K562 (cell line): ENCODE measurements around the gene CLDN15. TPM values are rescaled to one million over a fixed set of nuclear protein-coding genes. Genes with fewer than 3 reads are reported as not detected.

Source experiments
- ATAC-seq: fragments of 200-7000 bp; cut with Tn5 transposase; 3 replicates; pipeline ENCODE4 v1.9.1; 2020; ENCODE audit warnings: moderate library complexity
- BruUV-seq: library from RNA; stranded (reverse); fragments of 400-500 nt; replicated peaks from 2 replicates; lab custom pipeline; 2021; lab: Mats Ljungman, UMichigan
- CTCF ChIA-PET: fragments of 300-600 bp; formaldehyde crosslinking; extraction: SDS; loops from one replicate; lab custom pipeline; 2021; ENCODE audit warnings: low intra/inter-chr PET ratio; lab: Yijun Ruan, JAX
- POLR2A ChIA-PET: fragments of 300-600, 350-650 bp; sonication (Branson Sonifier 250); formaldehyde crosslinking; extraction: SDS; loops from one replicate; lab custom pipeline; 2021; ENCODE audit warnings: antibody characterized with exemption, inconsistent platforms; lab: Yijun Ruan, JAX
- DNase-seq, 4 experiments: peaks; one replicate each; pipeline versions ENCODE4 v3.0.0 to v3.0.0-alpha.2; 2011 to 2018; ENCODE audit warnings: low spot score in 3 of 4, mixed read lengths in 3 of 4; ENCODE audit errors: extremely low read depth in 1 of 4
- FAIRE-seq: peaks from 2 replicates; lab custom pipeline; 2011; peaks lifted over from hg19 to GRCh38; lab: Jason Lieb, UNC
- H2AFZ ChIP-seq: 2 replicates; pipeline ENCODE4 v1.6.0; 2011; ENCODE audit warnings: low read depth, low read length, control low read depth, inconsistent platforms
- H3K27ac ChIP-seq: fragments of 200-600 bp; 3 replicates; pipeline ENCODE4 v1.8.0; 2011; ENCODE audit warnings: low read depth, mild to moderate bottlenecking, control low read depth, inconsistent platforms, low read length, moderate library complexity, mixed read lengths; ENCODE audit errors: extremely low read depth
- H3K27me3 ChIP-seq, 2 experiments: fragments of 300-600 bp in 1 of 2; 2 replicates in 1 of 2; 3 replicates in 1 of 2; pipeline versions ENCODE4 v1.6.0 to v1.8.0; 2011; ENCODE audit warnings: inconsistent platforms in 2 of 2, low read length in 2 of 2, mild to moderate bottlenecking in 1 of 2, mixed read lengths in 1 of 2, moderate library complexity in 1 of 2; ENCODE audit not compliant: control insufficient read depth in 2 of 2, insufficient read depth in 2 of 2
- H3K36me3 ChIP-seq: fragments of 300-600 bp; 3 replicates; pipeline ENCODE4 v1.8.0; 2011; ENCODE audit warnings: mild to moderate bottlenecking, low read length, inconsistent platforms; ENCODE audit not compliant: control insufficient read depth, insufficient read depth
- H3K4me1 ChIP-seq, 2 experiments: fragments of 200-600 bp in 1 of 2; replicated peaks in 1 of 2; 2 replicates in 1 of 2; 3 replicates in 1 of 2; pipeline versions ENCODE4 v1.5.1 to v1.8.0; 2011; ENCODE audit warnings: inconsistent platforms in 2 of 2, low read length in 2 of 2, mild to moderate bottlenecking in 1 of 2, mixed read lengths in 1 of 2, moderate library complexity in 1 of 2; ENCODE audit not compliant: control insufficient read depth in 2 of 2, insufficient read depth in 2 of 2
- H3K4me2 ChIP-seq: 2 replicates; pipeline ENCODE4 v1.6.1; 2011; ENCODE audit warnings: low read length, control low read depth, inconsistent platforms, mixed read lengths; ENCODE audit not compliant: insufficient read depth
- H3K4me3 ChIP-seq: fragments of 200-600 bp; sonication (generic), shearing (Covaris generic); 2 replicates; pipeline ENCODE4 v1.5.1; 2016; ENCODE audit warnings: control low read depth, inconsistent platforms
- H3K79me2 ChIP-seq: fragments of 200-600 bp; 3 replicates; pipeline ENCODE4 v1.8.0; 2011; ENCODE audit warnings: low read length, inconsistent platforms; ENCODE audit not compliant: control insufficient read depth, insufficient read depth
- H3K9ac ChIP-seq, 2 experiments: 2 replicates each; pipeline versions ENCODE4 v1.6.0 to v1.6.1; 2011; ENCODE audit warnings: low read depth in 2 of 2, low read length in 2 of 2, control low read depth in 1 of 2, inconsistent platforms in 1 of 2, mild to moderate bottlenecking in 1 of 2, mixed read lengths in 1 of 2; ENCODE audit not compliant: insufficient read depth in 1 of 2
- H3K9me1 ChIP-seq: one replicate; pipeline ENCODE4 v1.6.0; 2011; ENCODE audit warnings: inconsistent platforms, mild to moderate bottlenecking, low read length, moderate library complexity; ENCODE audit not compliant: control insufficient read depth, insufficient read depth
- H3K9me3 ChIP-seq: replicated peaks from 2 replicates; pipeline ENCODE4 v1.5.1; 2011; ENCODE audit warnings: low read depth, low read length, inconsistent platforms; ENCODE audit not compliant: control insufficient read depth, insufficient read depth
- H4K20me1 ChIP-seq: replicated peaks from 2 replicates; pipeline ENCODE4 v1.6.1; 2011; ENCODE audit warnings: low read length, inconsistent platforms, mixed read lengths; ENCODE audit not compliant: control insufficient read depth, insufficient read depth
- ELF1 ChIP-seq: fragments of 200-800 bp; sonication (Bioruptor generic); IDR thresholded peaks from 2 replicates; pipeline ENCODE4 v1.6.1; 2016; ENCODE audit warnings: missing genetic modification characterization, missing compliant biosample characterization
- ELF2 ChIP-seq: fragments of 250-450 bp; sonication (Bioruptor Pico); IDR thresholded peaks from 2 replicates; pipeline ENCODE4 v1.5.0; 2021; ENCODE audit warnings: mild to moderate bottlenecking
- ETV5 ChIP-seq: sonication (generic); formaldehyde crosslinking; IDR thresholded peaks from 2 replicates; pipeline ENCODE4 v1.4.0; 2020; ENCODE audit warnings: low read depth, mild to moderate bottlenecking, missing genetic modification reagents
- HINFP ChIP-seq: fragments of 450-650 bp; conservative IDR thresholded peaks from 2 replicates; pipeline ENCODE4 v1.6.1; 2016; ENCODE audit warnings: missing genetic modification characterization, low read depth, mild to moderate bottlenecking, control low read depth, missing compliant biosample characterization
- HIVEP1 ChIP-seq: fragments of 250-450 bp; sonication (Bioruptor Pico); IDR thresholded peaks from 2 replicates; pipeline ENCODE4 v1.4.0; 2020; ENCODE audit warnings: mild to moderate bottlenecking
- KDM2B ChIP-seq: fragments of 250-450 bp; sonication (Bioruptor Pico); IDR thresholded peaks from 2 replicates; pipeline ENCODE4 v1.8.0; 2021; ENCODE audit warnings: mild to moderate bottlenecking, moderate library complexity
- KLF10 ChIP-seq: fragments of 250-450 bp; sonication (Bioruptor Pico); IDR thresholded peaks from 2 replicates; pipeline ENCODE4 v1.6.1; 2021; ENCODE audit warnings: matching md5 sums
- MEF2A ChIP-seq: IDR thresholded peaks from 2 replicates; pipeline ENCODE4 v1.6.1; 2011; ENCODE audit warnings: low read depth, mild to moderate bottlenecking, low read length, moderate library complexity; ENCODE audit not compliant: control insufficient read depth
- MEF2D ChIP-seq: conservative IDR thresholded peaks from 2 replicates; pipeline ENCODE4 v1.6.1; 2016; ENCODE audit warnings: low read depth, missing genetic modification characterization, missing compliant biosample characterization
- NR2C1 ChIP-seq, 2 experiments: fragments of 450-650 bp; IDR thresholded peaks; 2 replicates each; pipeline ENCODE4 v1.6.1; 2017; ENCODE audit warnings: mild to moderate bottlenecking in 2 of 2, antibody characterized with exemption in 1 of 2, inconsistent platforms in 1 of 2, missing compliant biosample characterization in 1 of 2, missing genetic modification characterization in 1 of 2
- RB1 ChIP-seq: fragments of 450-650 bp; IDR thresholded peaks from 2 replicates; pipeline ENCODE4 v1.6.1; 2017; ENCODE audit warnings: low read depth, mild to moderate bottlenecking
- SAFB ChIP-seq: fragments of 200-400 bp; formaldehyde crosslinking; IDR thresholded peaks from 2 replicates; pipeline ENCODE4 v1.6.1; 2017; ENCODE audit warnings: low read depth, low read length, borderline replicate concordance
- SOX6 ChIP-seq: fragments of 450-650 bp; IDR thresholded peaks from 2 replicates; pipeline ENCODE4 v1.6.1; 2014; ENCODE audit warnings: mild to moderate bottlenecking
- SP2 ChIP-seq: IDR thresholded peaks from 2 replicates; pipeline ENCODE4 v1.6.1; 2011; ENCODE audit warnings: mild to moderate bottlenecking, low read depth, low read length, moderate library complexity; ENCODE audit not compliant: poor library complexity, severe bottlenecking; ENCODE audit errors: extremely low read depth
- ZKSCAN8 ChIP-seq: fragments of 200-800 bp; sonication (Bioruptor generic); IDR thresholded peaks from 2 replicates; pipeline ENCODE4 v1.6.1; 2016; ENCODE audit warnings: missing genetic modification characterization, missing compliant biosample characterization
- ZNF384 ChIP-seq: IDR thresholded peaks from 2 replicates; pipeline ENCODE4 v1.6.1; 2012; ENCODE audit warnings: low read depth, low read length, improper control_type of control experiment
- WGBS: fragments of 100-300 bp; shearing (Covaris generic); methylation state at CpG from one replicate; pipeline ENCODE4 v1.1.6; 2016; ENCODE audit warnings: low coverage, mixed read lengths; ENCODE audit not compliant: insufficient coverage; ENCODE audit errors: missing lambda C conversion rate; 5-methylcytosine and 5-hydroxymethylcytosine counted together
- in situ Hi-C: fragments of 300-500 bp; cut with MboI; formaldehyde crosslinking; loops from 4 replicates; pipeline ENCODE4 v1.15.0; 2018; ENCODE audit warnings: inconsistent platforms, mixed read lengths
- intact Hi-C: fragments of 100-400 bp; cut with micrococcal nuclease; formaldehyde crosslinking; loops from 2 replicates; pipeline ENCODE4 v1.14.2; 2022
- polyA plus RNA-seq, 8 experiments: library from polyadenylated mRNA; depleted of rRNA in 4 of 8; stranded (reverse) in 5 of 8; unstranded in 3 of 8; fragments of >200 nt; fragmentation: Nextera tagmentation in 2 of 8; fragmentation: Illumina TruSeq in 1 of 8; extraction: Ambion mirVana in 2 of 8; extraction: Trizol in 1 of 8; gene quantifications; 2 replicates each; pipeline versions ENCODE4 v1.2.1 to v1.2.3, GENCODE V29; 2011 to 2014; ENCODE audit warnings: inconsistent platforms in 1 of 8, missing spikeins in 1 of 8
- total RNA-seq, 7 experiments: library from RNA; depleted of rRNA in 6 of 7; stranded (reverse); fragments of >200 nt in 6 of 7; fragmentation: Illumina TruSeq in 2 of 7; extraction: Trizol in 2 of 7; gene quantifications; 2 replicates each; pipeline versions ENCODE4 v1.2.1 to v1.2.3, GENCODE V29; 2011 to 2021; ENCODE audit warnings: low replicate concordance in 1 of 7

Gene CLDN15
- total and polyA plus RNA-seq, 9 of the 15 experiments (the other 6 are each of a cell fraction or from before 2014, with no cell fraction given) = 0.32 to 14.5 (median 7.4) TPM

- DNase-seq (peak; percentile 65 to 78 (median 72)), ATAC-seq (peak; percentile 82), FAIRE-seq (peak; percentile 67)
- intact Hi-C loops = no loop called here
- peak within 1 kb of the TSS in 1 of 2 experiments; percentile 76; a peak in 2 of 4 replicates for H3K9ac ChIP-seq
- H3K4me1 ChIP-seq = peaks cover 9 to 30% of the 10 kb centered on the region in 2 experiments
- H3K27me3 ChIP-seq = peaks cover 0 to 7% of the 10 kb centered on the region in 2 experiments; a peak in 1 of 5 replicates
- H3K9me3 ChIP-seq = no peaks in the 10 kb centered on the region
- H3K36me3 ChIP-seq = peaks cover 2% of the 10 kb centered on the region; the same call in 1 of the 3 replicates
- H3K4me2 ChIP-seq = peak within 1 kb of the TSS; percentile 8; the same call in 1 of the 2 replicates
- ChIA-PET POLR2A (interaction anchor here (0.6 to 1.5 kb wide), 2 partner anchors 16 to 24 kb away, joined by 3 to 8 read pairs; partner anchors contain the start of genes PLOD3 and ZNHIT1), CTCF (no interaction called here)
- no peaks in the 10 kb centered on the region for H3K9me1 ChIP-seq
- 43% methylated on average over 21 of the region's 21 CpGs for WGBS
- no TSS peak for BruUV-seq
- no peak within 1 kb of the TSS for H3K27ac ChIP-seq
- peak within 1 kb of the TSS; percentile 46; the same call in 1 of the 2 replicates for H2AFZ ChIP-seq
- no peaks in the 10 kb centered on the region for H3K79me2 ChIP-seq
- no peaks in the 10 kb centered on the region for H4K20me1 ChIP-seq
- H3K4me3 ChIP-seq = no peak within 1 kb of the TSS
- in situ Hi-C loops = no loop called here
- TF ChIP-seq ZKSCAN8 (CRISPR knock-in tag) (no peak), ELF1 (tag) (no peak), HINFP (tag) (no peak), SAFB (no peak), RB1 (no peak), HIVEP1 (CRISPR knock-in tag) (no peak), MEF2A (no peak), KDM2B (CRISPR knock-in tag) (no peak), ETV5 (CRISPR knock-in tag) (no peak), KLF10 (CRISPR knock-in tag) (no peak), ZNF384 (0 out of 2 replicates have a peak, but pooled peaks have one; percentile 10), MEF2D (tag) (no peak), SP2 (no peak), SOX6 (no peak), ELF2 (CRISPR knock-in tag) (no peak), NR2C1 (IDR thresholded peaks at IDR 0.05) (peak; percentile 72), NR2C1 (tag; IDR thresholded peaks at IDR 0.05) (0 out of 2 replicates have a peak, but pooled peaks have one; percentile 35)
These were observed 36.6 kb downstream of the CLDN15 start, which contains the start of gene MOGAT3 for GRCh38 chr7:101200862-101201599. Gene MOGAT3, minus strand, starts transcription at chr7:101201036. Its CDS starts 182 bp downstream, at chr7:101200854.
